SU-DHL-6 (cell line): ENCODE measurements around the gene GRB10.

ENCODE experiments used
- H2AFZ ChIP-seq: fragments of 200-600 bp; sonication (generic); 2 replicates; pipeline ENCODE4 v1.6.1; 2014; ENCODE audit warnings: low read depth, mild to moderate bottlenecking, moderate library complexity, mixed read lengths, antibody characterized with exemption, low read length; ENCODE audit not compliant: severe bottlenecking
- H3F3A ChIP-seq: fragments of 200-600 bp; shearing (Covaris generic); 2 replicates; pipeline ENCODE4 v1.6.0; 2016; ENCODE audit warnings: antibody characterized with exemption, mild to moderate bottlenecking; ENCODE audit not compliant: insufficient read depth
- H3K27ac ChIP-seq: fragments of 200-600 bp; sonication (generic); 2 replicates; pipeline ENCODE4 v1.5.1; 2016; ENCODE audit warnings: low read depth, mild to moderate bottlenecking, low read length, moderate library complexity, mixed read lengths
- H3K27me3 ChIP-seq: fragments of 200-600 bp; sonication (generic), shearing (Covaris generic); 2 replicates; pipeline ENCODE4 v1.6.0; 2014; ENCODE audit warnings: mild to moderate bottlenecking, low read length
- H3K36me3 ChIP-seq: fragments of 200-600 bp; sonication (generic); 2 replicates; pipeline ENCODE4 v1.6.1; 2014; ENCODE audit warnings: mild to moderate bottlenecking, low read length, mixed read lengths
- H3K4me2 ChIP-seq: fragments of 300-600, 200-600 bp; shearing (Covaris generic), sonication (generic); 2 replicates; pipeline ENCODE4 v1.6.0; 2014; ENCODE audit warnings: low read length, low read depth, mild to moderate bottlenecking; ENCODE audit not compliant: poor library complexity, severe bottlenecking
- H3K4me3 ChIP-seq: fragments of 200-600 bp; sonication (generic); 2 replicates; pipeline ENCODE4 v1.5.1; 2014; ENCODE audit warnings: antibody characterized with exemption, low read length, mild to moderate bottlenecking, mixed read lengths; ENCODE audit not compliant: insufficient read depth, poor library complexity, severe bottlenecking
- H3K79me2 ChIP-seq: fragments of 200-600 bp; sonication (generic); 2 replicates; pipeline ENCODE4 v1.6.1; 2014; ENCODE audit warnings: mild to moderate bottlenecking, low read length, moderate library complexity; ENCODE audit not compliant: insufficient read depth
- H3K9ac ChIP-seq: fragments of 200-600 bp; sonication (generic); 2 replicates; pipeline ENCODE4 v1.7.0; 2014; ENCODE audit warnings: mild to moderate bottlenecking, low read length
- H3K9me2 ChIP-seq: fragments of 200-600 bp; sonication (generic); replicated peaks from 2 replicates; pipeline ENCODE4 v1.6.1; 2014; ENCODE audit warnings: low read length; ENCODE audit not compliant: insufficient read depth
- H3K9me3 ChIP-seq: fragments of 200-600 bp; sonication (generic); 2 replicates; pipeline ENCODE4 v1.6.1; 2014; ENCODE audit warnings: low read length, mixed read lengths; ENCODE audit not compliant: insufficient read depth
- H4K20me1 ChIP-seq: fragments of 200-600 bp; sonication (generic); 2 replicates; pipeline ENCODE4 v1.6.1; 2014; ENCODE audit warnings: low read depth, mild to moderate bottlenecking, antibody characterized with exemption, low read length, moderate library complexity, mixed read lengths
- EZH2phosphoT487 ChIP-seq: fragments of 200-600 bp; sonication (generic), shearing (Covaris generic); conservative IDR thresholded peaks from 2 replicates; pipeline ENCODE4 v1.6.1; 2018; ENCODE audit warnings: mild to moderate bottlenecking, antibody characterized with exemption, low read length, moderate library complexity, mixed read lengths
- TF ChIP-seq, protein P1 (sequence below): fragments of 200-600 bp; sonication (generic); IDR thresholded peaks from one replicate; pipeline ENCODE4 v1.5.1; 2017; ENCODE audit warnings: antibody characterized with exemption, mild to moderate bottlenecking, low read length, moderate library complexity; ENCODE audit not compliant: insufficient read depth, poor library complexity, severe bottlenecking

Gene GRB10

DNA sequence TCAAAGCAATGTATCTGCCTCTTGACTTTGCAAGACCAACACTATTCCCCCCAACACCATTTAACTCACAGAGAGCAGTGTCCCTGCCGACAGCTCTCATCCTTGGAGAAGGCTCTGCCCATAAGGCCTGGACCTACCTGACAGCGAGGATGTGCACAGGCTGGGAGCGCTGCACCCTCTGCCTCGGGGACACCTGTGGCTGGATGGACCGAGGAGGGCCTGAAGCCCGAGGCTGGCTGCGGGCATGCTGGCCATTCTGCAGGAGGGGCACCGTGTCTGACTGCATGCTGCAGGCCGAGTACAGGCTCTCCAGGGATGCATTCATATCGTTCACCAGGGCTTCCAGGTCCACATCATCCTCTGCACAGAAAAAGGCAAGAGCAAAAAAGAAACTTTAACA is 108.4 kb downstream of the GRB10 start:
- no peak overlapping the region for H3K27ac ChIP-seq
- H3K4me2 ChIP-seq: no peak overlapping the region
- no peaks in the 10 kb centered on the region for H3F3A ChIP-seq
- H3K9me2 ChIP-seq: no peaks in the 10 kb centered on the region
- no peaks in the 10 kb centered on the region for H4K20me1 ChIP-seq
- no peaks in the 10 kb centered on the region for H3K36me3 ChIP-seq
- no peak overlapping the region for H3K4me3 ChIP-seq
- no peak overlapping the region for H2AFZ ChIP-seq
- no peaks in the 10 kb centered on the region for H3K79me2 ChIP-seq
- H3K9ac ChIP-seq: no peak overlapping the region
- TF ChIP-seq, protein P1, sequence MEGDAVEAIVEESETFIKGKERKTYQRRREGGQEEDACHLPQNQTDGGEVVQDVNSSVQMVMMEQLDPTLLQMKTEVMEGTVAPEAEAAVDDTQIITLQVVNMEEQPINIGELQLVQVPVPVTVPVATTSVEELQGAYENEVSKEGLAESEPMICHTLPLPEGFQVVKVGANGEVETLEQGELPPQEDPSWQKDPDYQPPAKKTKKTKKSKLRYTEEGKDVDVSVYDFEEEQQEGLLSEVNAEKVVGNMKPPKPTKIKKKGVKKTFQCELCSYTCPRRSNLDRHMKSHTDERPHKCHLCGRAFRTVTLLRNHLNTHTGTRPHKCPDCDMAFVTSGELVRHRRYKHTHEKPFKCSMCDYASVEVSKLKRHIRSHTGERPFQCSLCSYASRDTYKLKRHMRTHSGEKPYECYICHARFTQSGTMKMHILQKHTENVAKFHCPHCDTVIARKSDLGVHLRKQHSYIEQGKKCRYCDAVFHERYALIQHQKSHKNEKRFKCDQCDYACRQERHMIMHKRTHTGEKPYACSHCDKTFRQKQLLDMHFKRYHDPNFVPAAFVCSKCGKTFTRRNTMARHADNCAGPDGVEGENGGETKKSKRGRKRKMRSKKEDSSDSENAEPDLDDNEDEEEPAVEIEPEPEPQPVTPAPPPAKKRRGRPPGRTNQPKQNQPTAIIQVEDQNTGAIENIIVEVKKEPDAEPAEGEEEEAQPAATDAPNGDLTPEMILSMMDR: no peak
- TF ChIP-seq EZH2phosphoT487: no peak
- H3K9me3 ChIP-seq: no peaks in the 10 kb centered on the region
- H3K27me3 ChIP-seq: no peaks in the 10 kb centered on the region

DNA sequence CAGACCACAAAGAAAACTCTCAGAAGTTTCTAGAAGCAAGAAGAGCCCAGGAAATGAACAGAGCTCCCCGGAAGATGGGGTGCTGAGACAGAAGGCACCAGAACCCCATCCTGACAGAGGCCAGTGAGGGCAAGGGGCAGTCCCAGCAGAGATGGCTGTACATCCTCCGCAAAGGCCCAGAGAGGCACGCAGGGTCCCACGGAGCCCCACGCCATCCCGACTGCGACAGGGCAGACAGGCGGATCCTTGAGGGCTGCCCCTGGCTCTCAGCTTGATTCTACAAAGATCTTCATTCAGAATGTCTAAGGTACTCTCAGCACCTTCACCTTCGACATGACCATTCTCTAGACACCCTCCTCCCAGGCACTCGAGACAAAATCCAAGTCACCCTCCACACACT is 109.6 kb downstream of the GRB10 start:
- Histone ChIP-seq H3K9me3 (no peaks in the 10 kb centered on the region), H3K79me2 (no peaks in the 10 kb centered on the region), H3K9ac (no peak overlapping the region), H3K27ac (no peak overlapping the region), H3K4me2 (no peak overlapping the region), H3F3A (no peaks in the 10 kb centered on the region), H2AFZ (no peak overlapping the region), H3K27me3 (no peaks in the 10 kb centered on the region), H3K36me3 (no peaks in the 10 kb centered on the region), H3K9me2 (no peaks in the 10 kb centered on the region), H3K4me3 (no peak overlapping the region), H4K20me1 (no peaks in the 10 kb centered on the region)
- no peak for TF ChIP-seq EZH2phosphoT487
- TF ChIP-seq, protein P1: no peak

DNA sequence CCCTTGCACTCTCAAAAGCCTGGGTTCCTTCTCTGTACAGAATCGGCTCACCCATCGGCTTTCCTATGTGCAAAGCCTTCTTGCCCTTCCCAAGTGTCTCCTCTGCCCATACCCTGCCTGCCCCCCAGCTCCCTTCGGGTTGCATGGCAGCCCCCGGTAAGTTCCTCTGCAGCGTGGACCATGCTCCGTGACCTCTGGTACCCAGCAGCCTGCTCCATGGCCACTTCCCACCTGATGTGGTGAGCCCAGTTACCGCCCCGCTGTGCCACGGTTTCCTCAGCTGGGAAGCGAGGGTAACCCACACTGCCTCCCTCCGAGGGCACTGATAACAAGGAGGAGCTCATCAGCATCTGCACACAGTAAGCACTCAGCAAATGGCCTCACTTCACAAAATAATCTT is 110.7 kb downstream of the GRB10 start:
- no peaks in the 10 kb centered on the region for H3K27me3 ChIP-seq
- no peak overlapping the region for H3K9ac ChIP-seq
- no peaks in the 10 kb centered on the region for H3K79me2 ChIP-seq
- no peaks in the 10 kb centered on the region for H3K9me3 ChIP-seq
- no peak overlapping the region for H3K27ac ChIP-seq
- TF ChIP-seq, protein P1: no peak
- TF ChIP-seq EZH2phosphoT487: no peak
- H3F3A ChIP-seq: no peaks in the 10 kb centered on the region
- H4K20me1 ChIP-seq: no peaks in the 10 kb centered on the region
- H3K36me3 ChIP-seq: no peaks in the 10 kb centered on the region
- no peak overlapping the region for H3K4me3 ChIP-seq
- no peaks in the 10 kb centered on the region for H3K9me2 ChIP-seq
- no peak overlapping the region for H3K4me2 ChIP-seq
- H2AFZ ChIP-seq: no peak overlapping the region

DNA sequence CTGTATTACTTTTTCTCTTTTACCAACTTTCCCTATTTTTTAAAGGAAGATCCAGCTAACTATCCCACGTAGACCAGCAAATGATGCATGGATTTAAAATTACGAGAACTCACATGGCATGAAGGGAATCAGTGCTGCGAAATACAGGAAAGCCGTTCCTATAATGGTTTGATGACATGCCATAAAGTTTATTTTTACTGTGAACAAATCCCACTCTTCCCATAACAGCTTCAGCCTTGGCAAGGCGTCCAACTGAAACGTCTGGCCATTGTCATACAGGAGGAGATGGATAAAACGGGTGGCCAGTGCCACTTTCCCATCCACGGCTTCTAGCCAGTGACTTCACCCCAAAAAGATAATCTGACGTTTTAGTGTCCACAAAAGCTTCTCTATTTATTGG is 111.3 kb downstream of the GRB10 start:
- no peak for TF ChIP-seq EZH2phosphoT487
- TF ChIP-seq, protein P1: no peak
- Histone ChIP-seq H3K27me3 (no peaks in the 10 kb centered on the region), H3K27ac (no peak overlapping the region), H3K4me3 (no peak overlapping the region), H3K9ac (no peak overlapping the region), H3K36me3 (no peaks in the 10 kb centered on the region), H2AFZ (no peak overlapping the region), H3K4me2 (no peak overlapping the region), H4K20me1 (no peaks in the 10 kb centered on the region), H3K9me3 (no peaks in the 10 kb centered on the region), H3K9me2 (no peaks in the 10 kb centered on the region), H3K79me2 (no peaks in the 10 kb centered on the region), H3F3A (no peaks in the 10 kb centered on the region)
